HFFc6 (cell line): ENCODE results near the gene POLR2H. TPM values are rescaled to one million over a fixed set of nuclear protein-coding genes. Genes with fewer than 3 reads are reported as not detected.
A peak's percentile ranks its signal among the peaks of the same experiment; 100 is the strongest.

ENCODE experiments used
- DNase-seq: peaks from one replicate; pipeline ENCODE4 v3.0.0-alpha.2; 2018
- H3K27ac Mint-ChIP-seq: 2 replicates; pipeline ENCODE4 v1.8.0; 2020; ENCODE audit warnings: mild to moderate bottlenecking, mixed read lengths
- H3K27me3 Mint-ChIP-seq: 2 replicates; pipeline ENCODE4 v1.8.0; 2021; ENCODE audit warnings: mild to moderate bottlenecking, moderate library complexity, mixed read lengths; ENCODE audit not compliant: insufficient read depth
- H3K36me3 Mint-ChIP-seq: 2 replicates; pipeline ENCODE4 v1.8.0; 2021; ENCODE audit warnings: low read depth, mixed read lengths
- H3K4me1 Mint-ChIP-seq: 2 replicates; pipeline ENCODE4 v1.8.0; 2020; ENCODE audit warnings: low read depth, mixed read lengths
- H3K4me3 Mint-ChIP-seq: 2 replicates; pipeline ENCODE4 v1.8.0; 2020; ENCODE audit warnings: mild to moderate bottlenecking, moderate library complexity, mixed read lengths
- H3K9me3 Mint-ChIP-seq: 2 replicates; pipeline ENCODE4 v1.8.0; 2020; ENCODE audit warnings: mild to moderate bottlenecking, mixed read lengths
- CTCF ChIP-seq: fragments of 200-600 bp; sonication (generic); IDR thresholded peaks from 2 replicates; pipeline ENCODE4 v1.5.0; 2021; ENCODE audit warnings: antibody characterized with exemption, mild to moderate bottlenecking
- total RNA-seq, 6 experiments: library from RNA; stranded (reverse); fragmentation: NEBNext Ultra II Directional; extraction: Animal tissue kit (Norgen Biotek cat#: 25700); gene quantifications; 2 replicates in 1 of 6; 3 replicates in 5 of 6; pipeline ENCODE4 v1.2.3, GENCODE V29; 2021

The POLR2H gene
- total RNA-seq, 6 experiments from 2014 or later, result 45.4 to 68.6 (median 50.1) TPM

GRCh38 chr3:184345317-184346144, 16.0 kb upstream of the POLR2H start:
- Mint-ChIP-seq H3K4me3 (peak overlapping the region; percentile 56; the same call in 1 of the 2 replicates), H3K27ac (peak overlapping the region; percentile 60)

GRCh38 chr3:184346480-184347190, 14.9 kb upstream of the POLR2H start:
- TF ChIP-seq CTCF, result no peak
- Mint-ChIP-seq H3K27me3 (peaks cover 7% of the 10 kb centered on the region), H3K27ac (no peak overlapping the region), H3K9me3 (no peaks in the 10 kb centered on the region), H3K4me3 (no peak overlapping the region), H3K36me3 (peaks cover 13% of the 10 kb centered on the region), H3K4me1 (peaks cover 34% of the 10 kb centered on the region)
- DNase-seq, result no peak

More at GRCh38 chr3:184345317-184346144, 16.0 kb upstream of the POLR2H start:
- peak; percentile 78 for DNase-seq
- H3K9me3 Mint-ChIP-seq, result no peaks in the 10 kb centered on the region
- peaks cover 45% of the 10 kb centered on the region for H3K4me1 Mint-ChIP-seq
- peaks cover 7% of the 10 kb centered on the region for H3K27me3 Mint-ChIP-seq
- peak; percentile 76 for TF ChIP-seq CTCF
- H3K36me3 Mint-ChIP-seq, result peaks cover 17% of the 10 kb centered on the region

GRCh38 chr3:184347321-184348056, 14.0 kb upstream of the POLR2H start:
- H3K4me3 Mint-ChIP-seq, result no peak overlapping the region
- peaks cover 31% of the 10 kb centered on the region for H3K4me1 Mint-ChIP-seq
- peaks cover 5% of the 10 kb centered on the region for H3K27me3 Mint-ChIP-seq
- no peaks in the 10 kb centered on the region for H3K9me3 Mint-ChIP-seq
- H3K36me3 Mint-ChIP-seq, result peaks cover 17% of the 10 kb centered on the region
- peak overlapping the region; percentile 25; the same call in 1 of the 2 replicates for H3K27ac Mint-ChIP-seq
- TF ChIP-seq CTCF, result no peak
- no peak for DNase-seq

- Mint-ChIP-seq H3K4me1 (peaks cover 26% of the 10 kb centered on the region), H3K27ac (peak overlapping the region; percentile 25; the same call in 1 of the 2 replicates), H3K27me3 (peaks cover 4% of the 10 kb centered on the region), H3K9me3 (no peaks in the 10 kb centered on the region), H3K36me3 (peaks cover 15% of the 10 kb centered on the region; the same call in 1 of the 2 replicates), H3K4me3 (no peak overlapping the region)
- no peak for DNase-seq
- no peak for TF ChIP-seq CTCF
Observed at GRCh38 chr3:184348057-184348382, 13.5 kb upstream of the POLR2H start.
